ENCODE measurements around the gene ATP5ME. TPM values are rescaled to one million over a fixed set of nuclear protein-coding genes. Genes with fewer than 3 reads are reported as not detected.
"Not testable (repeated sequence)": the region's sequence is repeated elsewhere in the genome, so short reads cannot be mapped to it uniquely, and the experiment has no call there.

The ATP5ME gene
- total RNA-seq, 1 donor from 2014 or later, result 224 TPM

GRCh38 chr4:677431-678293 lies 3.6 kb upstream of the ATP5ME start:
- no peaks in the 10 kb centered on the region for H3K9me3 Mint-ChIP-seq
- intact Hi-C loops (cut with micrococcal nuclease), result no loop called here
- H3K4me3 Mint-ChIP-seq, result no peak overlapping the region
- peaks cover 6% of the 10 kb centered on the region for H3K36me3 Mint-ChIP-seq (ENCODE audit: low read depth)
- H3K4me1 Mint-ChIP-seq (ENCODE audit: low read depth), result peaks cover 7% of the 10 kb centered on the region
- peaks cover 1% of the 10 kb centered on the region for H3K27me3 Mint-ChIP-seq (ENCODE audit: insufficient read depth)
- no peak overlapping the region for H3K27ac Mint-ChIP-seq
- DNase-seq (ENCODE audit: low spot score), result no peak

- DNase-seq (ENCODE audit: low spot score), result no peak
- intact Hi-C loops (cut with micrococcal nuclease), result no loop called here
- Mint-ChIP-seq H3K36me3 (ENCODE audit: low read depth) (peaks cover 6% of the 10 kb centered on the region), H3K4me1 (ENCODE audit: low read depth) (peaks cover 7% of the 10 kb centered on the region), H3K27ac (no peak overlapping the region), H3K4me3 (peak overlapping the region; percentile 39), H3K9me3 (no peaks in the 10 kb centered on the region), H3K27me3 (ENCODE audit: insufficient read depth) (peaks cover 1% of the 10 kb centered on the region)
These were observed 2.8 kb upstream of the ATP5ME start for GRCh38 chr4:676871-677235.

- H3K27me3 Mint-ChIP-seq (ENCODE audit: insufficient read depth), result peaks cover 1% of the 10 kb centered on the region
- H3K4me1 Mint-ChIP-seq (ENCODE audit: low read depth), result peaks cover 7% of the 10 kb centered on the region
- H3K36me3 Mint-ChIP-seq (ENCODE audit: low read depth), result peaks cover 10% of the 10 kb centered on the region
- no peaks in the 10 kb centered on the region for H3K9me3 Mint-ChIP-seq
- peak overlapping the region; percentile 23 for H3K27ac Mint-ChIP-seq
- DNase-seq (ENCODE audit: low spot score), result no peak
- H3K4me3 Mint-ChIP-seq, result peak overlapping the region; percentile 88
- intact Hi-C loops (cut with micrococcal nuclease), result loop anchor here (2.0 kb wide), 1 partner anchor 105 kb away; no protein-coding TSS in a partner anchor
These were observed 2.1 kb upstream of the ATP5ME start for GRCh38 chr4:675980-676870.

GRCh38 chr4:675036-675882 lies 1.2 kb upstream of the ATP5ME start:
- H3K36me3 Mint-ChIP-seq (ENCODE audit: low read depth), result peaks cover 20% of the 10 kb centered on the region
- H3K27me3 Mint-ChIP-seq (ENCODE audit: insufficient read depth), result peaks cover 1% of the 10 kb centered on the region
- H3K9me3 Mint-ChIP-seq, result no peaks in the 10 kb centered on the region
- peaks cover 7% of the 10 kb centered on the region for H3K4me1 Mint-ChIP-seq (ENCODE audit: low read depth)
- peak overlapping the region; percentile 81 for H3K27ac Mint-ChIP-seq
- peak overlapping the region; percentile 88 for H3K4me3 Mint-ChIP-seq
- intact Hi-C loops (cut with micrococcal nuclease), result loop anchor here (2.0 kb wide), 1 partner anchor 106 kb away; no protein-coding TSS in a partner anchor
- DNase-seq (ENCODE audit: low spot score), result no peak

- Mint-ChIP-seq H3K4me1 (ENCODE audit: low read depth) (peaks cover 7% of the 10 kb centered on the region), H3K27me3 (ENCODE audit: insufficient read depth) (peaks cover 1% of the 10 kb centered on the region), H3K4me3 (peak overlapping the region; percentile 88), H3K27ac (peak overlapping the region; percentile 73), H3K36me3 (ENCODE audit: low read depth) (peaks cover 20% of the 10 kb centered on the region), H3K9me3 (no peaks in the 10 kb centered on the region)
- intact Hi-C loops (cut with micrococcal nuclease), result loop anchor here (1.0 to 5.0 kb wide), 8 partner anchors 9 to 431 kb away; partner anchors contain the start of genes GAK, PCGF3, PIGG and TMEM175
- DNase-seq (ENCODE audit: low spot score), result no peak
These were observed 556 bp downstream of the ATP5ME start for GRCh38 chr4:673349-674091.

- Mint-ChIP-seq H3K9me3 (no peaks in the 10 kb centered on the region), H3K27me3 (ENCODE audit: insufficient read depth) (peaks cover 1% of the 10 kb centered on the region), H3K27ac (no peak overlapping the region), H3K36me3 (ENCODE audit: low read depth) (peaks cover 20% of the 10 kb centered on the region), H3K4me1 (ENCODE audit: low read depth) (peaks cover 7% of the 10 kb centered on the region), H3K4me3 (peak overlapping the region; percentile 33)
- intact Hi-C loops (cut with micrococcal nuclease), result loop anchor here (5.0 kb wide), 1 partner anchor 429 kb away; no protein-coding TSS in a partner anchor
- DNase-seq (ENCODE audit: low spot score), result no peak
These were observed 2.3 kb downstream of the ATP5ME start for GRCh38 chr4:671769-672168.

- not testable (repeated sequence) for H3K9me3 Mint-ChIP-seq; H3K4me1 Mint-ChIP-seq (ENCODE audit: low read depth); H3K27me3 Mint-ChIP-seq (ENCODE audit: insufficient read depth); DNase-seq (ENCODE audit: low spot score); H3K4me3 Mint-ChIP-seq; H3K27ac Mint-ChIP-seq
- intact Hi-C loops (cut with micrococcal nuclease), result loop anchor here (5.0 kb wide), 1 partner anchor 428 kb away; no protein-coding TSS in a partner anchor
- H3K36me3 Mint-ChIP-seq (ENCODE audit: low read depth), result peaks cover 20% of the 10 kb centered on the region
These were observed 4.1 kb downstream of the ATP5ME start for GRCh38 chr4:669806-670559.

GRCh38 chr4:668219-668618 lies 5.9 kb downstream of the ATP5ME start:
- H3K27me3 Mint-ChIP-seq (ENCODE audit: insufficient read depth); DNase-seq (ENCODE audit: low spot score); H3K9me3 Mint-ChIP-seq; H3K4me3 Mint-ChIP-seq; intact Hi-C loops (cut with micrococcal nuclease); H3K27ac Mint-ChIP-seq: not testable (repeated sequence)
- Mint-ChIP-seq H3K36me3 (ENCODE audit: low read depth) (peaks cover 18% of the 10 kb centered on the region), H3K4me1 (ENCODE audit: low read depth) (peaks cover 12% of the 10 kb centered on the region)

- intact Hi-C loops (cut with micrococcal nuclease), result no loop called here
These were observed 6.5 kb downstream of the ATP5ME start for GRCh38 chr4:667545-667925.

GRCh38 chr4:666822-667544 lies 7.1 kb downstream of the ATP5ME start:
- Mint-ChIP-seq H3K9me3 (no peaks in the 10 kb centered on the region), H3K27ac (no peak overlapping the region), H3K36me3 (ENCODE audit: low read depth) (peaks cover 14% of the 10 kb centered on the region), H3K27me3 (ENCODE audit: insufficient read depth) (no peaks in the 10 kb centered on the region), H3K4me1 (ENCODE audit: low read depth) (peaks cover 8% of the 10 kb centered on the region), H3K4me3 (no peak overlapping the region)
- intact Hi-C loops (cut with micrococcal nuclease), result no loop called here
- DNase-seq (ENCODE audit: low spot score), result no peak

More at GRCh38 chr4:667545-667925, 6.5 kb downstream of the ATP5ME start:
- no peaks in the 10 kb centered on the region for H3K9me3 Mint-ChIP-seq
- H3K4me1 Mint-ChIP-seq (ENCODE audit: low read depth), result peaks cover 8% of the 10 kb centered on the region
- no peak for DNase-seq (ENCODE audit: low spot score)
- H3K4me3 Mint-ChIP-seq, result no peak overlapping the region
- peaks cover 14% of the 10 kb centered on the region for H3K36me3 Mint-ChIP-seq (ENCODE audit: low read depth)
- H3K27me3 Mint-ChIP-seq (ENCODE audit: insufficient read depth), result no peaks in the 10 kb centered on the region
- no peak overlapping the region for H3K27ac Mint-ChIP-seq

- Mint-ChIP-seq H3K27ac (no peak overlapping the region), H3K27me3 (ENCODE audit: insufficient read depth) (no peaks in the 10 kb centered on the region), H3K9me3 (no peaks in the 10 kb centered on the region)
These were observed 7.7 kb downstream of the ATP5ME start for GRCh38 chr4:666436-666810.

More at GRCh38 chr4:666436-666810, 7.7 kb downstream of the ATP5ME start:
- H3K36me3 Mint-ChIP-seq (ENCODE audit: low read depth), result peaks cover 12% of the 10 kb centered on the region
- H3K4me3 Mint-ChIP-seq, result no peak overlapping the region
- no peak for DNase-seq (ENCODE audit: low spot score)
- H3K4me1 Mint-ChIP-seq (ENCODE audit: low read depth), result peaks cover 8% of the 10 kb centered on the region
- intact Hi-C loops (cut with micrococcal nuclease), result no loop called here
